COLO668 (cell line): Measurements from ENCODE around the gene RHOD.

Experiments used
- DNase-seq: peaks from one replicate; lab custom pipeline; 2025; ENCODE audit not compliant: unreplicated experiment; lab: John Stamatoyannopoulos, UW

RHOD gene

GRCh38 chr11:67058506-67058905 lies 1.9 kb downstream of the RHOD start:
- DNase-seq: no peak

DNA sequence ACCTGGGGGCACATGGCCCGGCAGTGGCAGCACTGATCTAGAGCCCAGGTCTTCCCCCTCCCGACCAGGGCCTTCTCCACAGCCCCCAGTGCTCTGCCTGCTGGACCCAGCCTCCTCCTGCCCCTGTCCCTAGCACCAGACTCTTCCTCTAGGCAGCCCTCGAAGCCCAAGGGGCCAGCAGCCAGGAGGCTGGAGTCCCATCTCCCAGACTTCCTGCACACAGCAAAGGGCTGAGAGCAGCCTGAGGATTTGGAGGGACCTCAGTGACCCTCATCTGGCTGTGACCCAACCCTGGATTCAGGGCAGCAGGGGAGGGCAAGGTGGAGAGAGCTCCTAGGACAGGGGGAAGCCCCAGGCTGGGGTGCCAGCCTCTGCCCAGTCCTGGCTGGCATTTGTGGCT lies 3.0 kb downstream of the RHOD start:
- no peak for DNase-seq

GRCh38 chr11:67060111-67060522 lies 3.5 kb downstream of the RHOD start:
- DNase-seq: no peak

GRCh38 chr11:67062526-67063373 lies 6.1 kb downstream of the RHOD start:
- peak; percentile 44 for DNase-seq

DNA sequence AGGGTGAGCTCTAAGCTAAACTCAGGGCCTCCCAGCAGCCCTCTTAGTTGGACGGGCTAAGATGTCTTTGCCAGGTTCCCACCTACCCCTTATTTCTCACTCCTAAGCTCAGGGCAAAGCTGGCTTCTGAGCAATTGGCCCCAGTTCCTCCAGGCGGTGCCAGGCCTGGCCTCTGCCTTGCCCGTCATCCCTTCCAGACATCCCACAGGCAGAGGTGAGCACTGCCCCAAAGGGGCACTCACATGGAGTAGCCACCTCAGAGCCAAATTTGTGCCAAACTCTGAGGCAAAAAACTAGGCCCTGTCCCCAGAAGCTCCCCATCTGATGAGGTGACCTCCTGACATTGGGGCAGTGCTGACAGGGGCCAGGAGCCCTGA lies 9.7 kb downstream of the RHOD start:
- DNase-seq: no peak

DNA sequence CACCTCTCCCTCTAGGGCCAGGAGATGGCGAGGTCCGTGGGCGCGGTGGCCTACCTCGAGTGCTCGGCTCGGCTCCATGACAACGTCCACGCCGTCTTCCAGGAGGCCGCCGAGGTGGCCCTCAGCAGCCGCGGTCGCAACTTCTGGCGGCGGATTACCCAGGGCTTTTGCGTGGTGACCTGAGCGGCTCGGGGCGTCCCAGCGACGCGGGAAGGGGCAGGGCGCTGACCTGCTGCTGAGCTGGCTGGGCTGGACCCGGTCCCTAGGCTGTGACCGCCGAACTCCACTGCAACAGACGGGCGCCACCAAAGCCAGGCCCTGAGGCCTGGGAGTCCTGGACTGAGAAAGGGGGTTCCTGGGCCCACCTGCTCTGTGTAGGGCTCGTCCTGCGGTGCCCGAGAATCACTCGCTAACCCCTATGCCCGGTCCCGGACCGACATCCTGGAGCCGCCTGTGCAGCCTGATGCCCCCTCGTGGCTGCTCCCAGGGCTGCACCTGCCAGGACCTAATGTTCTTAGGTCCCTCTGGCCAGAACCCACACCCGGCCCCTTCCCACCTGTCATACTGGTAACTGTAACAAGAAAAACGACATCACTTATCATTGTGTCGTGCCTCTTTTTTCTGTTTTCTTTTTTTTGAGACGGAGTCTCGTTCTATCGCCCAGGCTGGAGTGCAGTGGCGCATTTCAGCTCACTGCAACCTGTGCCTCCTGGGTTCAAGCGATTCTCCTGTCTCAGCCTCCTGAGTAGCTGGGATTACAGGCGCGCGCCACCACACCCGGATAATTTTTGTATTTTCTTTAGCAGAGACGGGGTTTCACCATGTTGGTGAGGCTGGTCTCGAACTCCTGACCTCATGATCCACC lies 15.0 kb downstream of the RHOD start:
- peak; percentile 81 for DNase-seq

- DNase-seq: no peak
Measured at GRCh38 chr11:67072295-67072694, 15.6 kb downstream of the RHOD start.

- peak; percentile 45 for DNase-seq
Measured at GRCh38 chr11:67073908-67074307, 17.3 kb downstream of the RHOD start.

DNA sequence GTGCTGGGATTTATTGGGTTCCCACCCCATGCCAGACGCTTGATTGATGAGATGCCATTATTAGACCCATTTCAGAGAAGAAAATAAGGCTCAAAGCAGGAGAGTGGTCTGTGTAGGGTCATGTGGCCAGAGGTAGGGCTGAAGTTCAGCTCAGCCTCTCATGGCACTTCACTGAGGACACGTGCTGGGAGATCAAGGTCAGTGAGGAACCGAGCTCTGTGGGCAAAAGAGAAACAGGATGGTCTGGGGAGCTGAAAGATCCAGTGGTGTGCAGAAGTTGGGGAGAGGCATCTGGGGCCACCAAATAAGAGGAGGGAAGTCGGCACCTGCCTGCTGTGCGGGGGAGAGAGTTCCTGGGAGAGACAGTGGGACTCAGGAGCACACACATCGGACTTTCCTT lies 19.6 kb downstream of the RHOD start:
- DNase-seq: no peak

DNA sequence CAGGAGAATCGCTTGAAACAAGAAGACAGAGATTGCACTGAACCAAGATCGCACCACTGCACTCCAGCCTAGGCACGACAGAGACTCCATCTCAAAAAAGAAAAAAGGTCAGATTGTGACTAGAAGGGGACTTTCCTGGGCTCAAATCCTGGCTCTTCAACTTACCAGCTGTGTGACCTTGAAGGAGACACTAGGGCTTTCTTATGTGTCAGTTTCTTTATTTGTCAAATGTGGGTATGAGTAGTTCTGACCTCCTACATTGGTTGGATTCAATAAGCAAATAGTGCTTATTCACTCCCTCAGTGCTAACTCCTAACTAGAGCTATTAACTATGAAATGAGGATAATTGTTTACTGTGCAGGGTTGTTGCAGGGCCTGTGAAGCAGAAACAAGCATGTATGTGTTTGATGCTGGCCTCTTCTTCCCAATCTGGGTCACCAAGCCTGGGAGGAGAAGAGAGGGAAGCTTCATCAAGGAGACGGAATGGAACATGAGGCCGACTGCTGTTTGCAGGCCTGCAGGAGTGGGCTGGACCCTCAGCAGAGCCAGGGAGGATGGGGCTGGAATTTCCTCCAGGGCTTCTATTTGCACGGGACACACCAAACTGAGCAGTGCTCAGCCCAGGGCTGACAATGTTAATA lies 22.5 kb downstream of the RHOD start:
- no peak for DNase-seq

DNA sequence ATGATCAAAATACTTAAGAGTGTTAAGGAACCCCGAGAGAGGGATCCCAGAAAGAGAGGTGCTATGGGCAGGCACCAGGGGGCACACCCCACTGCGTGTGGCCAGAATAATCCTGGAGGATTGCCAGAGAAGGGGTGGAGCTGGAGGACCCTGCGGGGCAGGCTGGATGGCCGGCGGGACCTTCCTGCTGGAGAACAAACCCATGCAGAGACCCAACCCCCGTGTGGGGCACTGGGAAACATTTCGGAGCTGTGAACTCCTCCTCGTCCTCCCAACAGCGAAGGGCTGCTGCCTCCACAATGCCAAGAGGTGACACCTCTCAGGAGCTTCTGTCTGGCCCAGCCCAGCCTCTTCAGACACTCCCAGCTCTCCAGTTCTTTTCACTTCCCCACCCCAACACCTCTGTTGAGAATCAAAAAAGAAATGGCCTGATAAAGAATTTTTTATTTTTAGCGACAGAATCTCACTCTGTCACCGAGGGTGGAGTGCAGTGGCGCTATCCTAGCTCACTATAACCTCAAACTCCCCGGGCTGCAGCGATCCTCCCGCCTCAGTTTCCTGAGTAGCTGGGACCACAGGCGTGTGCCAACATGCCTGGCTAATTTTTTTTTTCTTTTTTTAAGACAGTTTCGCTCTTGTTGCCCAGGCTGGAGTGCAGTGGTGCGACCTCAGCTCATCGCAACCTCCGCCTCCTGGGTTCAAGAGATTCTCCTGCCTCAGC lies 25.6 kb downstream of the RHOD start:
- DNase-seq: no peak

GRCh38 chr11:67083786-67084366 lies 27.2 kb downstream of the RHOD start:
- DNase-seq: no peak

DNA sequence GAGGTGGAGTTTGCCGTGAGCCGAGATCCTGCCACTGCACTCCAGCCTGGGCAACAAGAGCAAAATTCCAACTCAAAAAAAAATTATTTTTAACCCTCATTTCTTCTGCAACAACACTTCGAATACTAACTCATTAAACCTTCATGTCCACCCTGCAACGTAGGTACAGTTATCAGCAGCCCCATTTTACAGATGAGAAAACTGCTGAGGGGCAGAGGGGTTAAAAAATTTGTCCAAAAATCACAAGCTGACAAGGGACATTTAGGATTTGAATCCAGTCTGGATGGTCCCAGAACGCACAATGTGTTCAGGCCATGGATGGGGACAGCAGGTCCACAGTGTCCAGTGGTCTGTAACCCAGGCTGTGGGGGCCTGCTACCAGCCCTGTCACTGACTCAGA lies 29.0 kb downstream of the RHOD start:
- DNase-seq: no peak

GRCh38 chr11:67090717-67091116 lies 34.1 kb downstream of the RHOD start:
- DNase-seq: no peak

- no peak for DNase-seq
Measured at GRCh38 chr11:67095214-67095507, 38.5 kb downstream of the RHOD start.

- DNase-seq: no peak
Measured at GRCh38 chr11:67098799-67099429, 42.3 kb downstream of the RHOD start.

DNA sequence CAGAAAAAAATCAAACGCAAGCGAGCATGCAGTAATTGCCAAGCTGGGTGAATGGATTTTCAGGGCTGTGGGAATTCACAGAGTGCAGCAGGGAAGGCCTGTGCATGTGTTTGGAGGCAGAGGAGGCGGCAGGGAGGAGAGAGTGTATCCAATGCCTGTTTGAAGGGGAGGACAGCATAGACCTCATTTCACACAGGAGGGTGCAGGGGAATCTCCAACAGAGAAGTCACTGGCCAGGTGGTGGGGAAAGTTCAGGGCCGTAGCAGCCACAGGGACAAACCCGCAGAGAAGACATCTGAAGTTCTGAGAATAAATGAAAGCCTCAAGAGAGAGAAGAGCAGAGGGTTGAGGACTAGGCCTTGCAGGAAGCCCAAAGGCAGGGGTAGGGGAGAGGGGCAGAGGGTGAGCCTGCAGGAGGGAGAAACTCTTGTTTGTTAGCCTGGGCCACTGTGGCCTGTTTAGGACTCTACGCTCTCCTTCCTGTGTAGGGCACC lies 43.2 kb downstream of the RHOD start:
- no peak for DNase-seq

- DNase-seq: no peak
Measured at GRCh38 chr11:67102664-67103063, 46.0 kb downstream of the RHOD start.

DNA sequence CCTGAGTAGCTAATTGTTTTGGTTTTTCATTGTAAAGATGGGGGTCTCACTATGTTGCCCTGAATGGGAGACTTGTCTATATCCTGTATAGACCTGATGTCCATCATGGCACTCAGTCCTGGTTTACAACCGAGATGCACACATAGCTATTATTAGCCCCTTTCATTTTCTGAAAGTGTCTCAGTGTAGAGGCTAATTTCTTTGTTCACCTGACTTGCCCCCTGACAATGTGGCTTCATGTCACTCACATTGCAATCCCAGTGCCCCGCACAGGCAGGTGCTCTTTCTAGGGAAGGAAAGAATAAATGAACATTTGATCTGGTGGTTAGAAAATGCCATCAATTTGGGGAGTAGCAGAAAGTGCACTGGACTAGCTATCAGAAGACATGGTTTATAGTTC lies 49.3 kb downstream of the RHOD start:
- no peak for DNase-seq

DNA sequence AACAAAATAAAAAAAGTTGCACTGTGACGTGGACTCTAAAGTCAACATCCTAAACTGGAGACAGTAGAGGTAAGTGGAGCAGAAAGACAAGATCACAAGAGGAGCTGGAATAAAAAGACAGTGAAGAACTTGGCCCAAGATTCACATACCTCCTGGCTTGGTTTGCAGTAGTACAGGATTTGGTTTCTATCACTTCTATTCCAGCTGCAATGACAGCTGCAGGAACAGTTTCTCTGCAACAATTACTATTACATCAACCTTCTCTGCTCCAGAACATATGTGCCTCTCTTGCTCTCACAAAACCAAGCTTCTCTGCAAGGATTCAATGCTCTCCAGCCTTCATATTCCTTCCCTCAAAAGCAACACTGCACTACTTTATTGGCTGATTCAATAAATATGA lies 54.6 kb downstream of the RHOD start:
- DNase-seq: no peak
